K562 (cell line): ENCODE results near the gene PDGFA. TPM values are rescaled to one million over a fixed set of nuclear protein-coding genes. Genes with fewer than 3 reads are reported as not detected.

Experiments
- ATAC-seq: fragments of 200-7000 bp; cut with Tn5 transposase; 3 replicates; pipeline ENCODE4 v1.9.1; 2020; ENCODE audit warnings: moderate library complexity
- BruUV-seq: library from RNA; stranded (reverse); fragments of 400-500 nt; replicated peaks from 2 replicates; lab custom pipeline; 2021; lab: Mats Ljungman, UMichigan
- CTCF ChIA-PET: fragments of 300-600 bp; formaldehyde crosslinking; extraction: SDS; loops from one replicate; lab custom pipeline; 2021; ENCODE audit warnings: low intra/inter-chr PET ratio; lab: Yijun Ruan, JAX
- POLR2A ChIA-PET: fragments of 300-600, 350-650 bp; sonication (Branson Sonifier 250); formaldehyde crosslinking; extraction: SDS; loops from one replicate; lab custom pipeline; 2021; ENCODE audit warnings: antibody characterized with exemption, inconsistent platforms; lab: Yijun Ruan, JAX
- DNase-seq, 4 experiments: peaks; one replicate each; pipeline versions ENCODE4 v3.0.0 to v3.0.0-alpha.2; 2011 to 2018; ENCODE audit warnings: low spot score in 3 of 4, mixed read lengths in 3 of 4; ENCODE audit errors: extremely low read depth in 1 of 4
- FAIRE-seq: peaks from 2 replicates; lab custom pipeline; 2011; peaks lifted over from hg19 to GRCh38; lab: Jason Lieb, UNC
- H2AFZ ChIP-seq: 2 replicates; pipeline ENCODE4 v1.6.0; 2011; ENCODE audit warnings: low read depth, low read length, control low read depth, inconsistent platforms
- H3K27ac ChIP-seq: fragments of 200-600 bp; 3 replicates; pipeline ENCODE4 v1.8.0; 2011; ENCODE audit warnings: low read depth, mild to moderate bottlenecking, control low read depth, inconsistent platforms, low read length, moderate library complexity, mixed read lengths; ENCODE audit errors: extremely low read depth
- H3K27me3 ChIP-seq, 2 experiments: fragments of 300-600 bp in 1 of 2; 2 replicates in 1 of 2; 3 replicates in 1 of 2; pipeline versions ENCODE4 v1.6.0 to v1.8.0; 2011; ENCODE audit warnings: inconsistent platforms in 2 of 2, low read length in 2 of 2, mild to moderate bottlenecking in 1 of 2, mixed read lengths in 1 of 2, moderate library complexity in 1 of 2; ENCODE audit not compliant: control insufficient read depth in 2 of 2, insufficient read depth in 2 of 2
- H3K36me3 ChIP-seq: fragments of 300-600 bp; 3 replicates; pipeline ENCODE4 v1.8.0; 2011; ENCODE audit warnings: mild to moderate bottlenecking, low read length, inconsistent platforms; ENCODE audit not compliant: control insufficient read depth, insufficient read depth
- H3K4me1 ChIP-seq, 2 experiments: fragments of 200-600 bp in 1 of 2; replicated peaks in 1 of 2; 2 replicates in 1 of 2; 3 replicates in 1 of 2; pipeline versions ENCODE4 v1.5.1 to v1.8.0; 2011; ENCODE audit warnings: inconsistent platforms in 2 of 2, low read length in 2 of 2, mild to moderate bottlenecking in 1 of 2, mixed read lengths in 1 of 2, moderate library complexity in 1 of 2; ENCODE audit not compliant: control insufficient read depth in 2 of 2, insufficient read depth in 2 of 2
- H3K4me2 ChIP-seq: 2 replicates; pipeline ENCODE4 v1.6.1; 2011; ENCODE audit warnings: low read length, control low read depth, inconsistent platforms, mixed read lengths; ENCODE audit not compliant: insufficient read depth
- H3K4me3 ChIP-seq: fragments of 200-600 bp; sonication (generic), shearing (Covaris generic); 2 replicates; pipeline ENCODE4 v1.5.1; 2016; ENCODE audit warnings: control low read depth, inconsistent platforms
- H3K79me2 ChIP-seq: fragments of 200-600 bp; 3 replicates; pipeline ENCODE4 v1.8.0; 2011; ENCODE audit warnings: low read length, inconsistent platforms; ENCODE audit not compliant: control insufficient read depth, insufficient read depth
- H3K9ac ChIP-seq, 2 experiments: 2 replicates each; pipeline versions ENCODE4 v1.6.0 to v1.6.1; 2011; ENCODE audit warnings: low read depth in 2 of 2, low read length in 2 of 2, control low read depth in 1 of 2, inconsistent platforms in 1 of 2, mild to moderate bottlenecking in 1 of 2, mixed read lengths in 1 of 2; ENCODE audit not compliant: insufficient read depth in 1 of 2
- H3K9me1 ChIP-seq: one replicate; pipeline ENCODE4 v1.6.0; 2011; ENCODE audit warnings: inconsistent platforms, mild to moderate bottlenecking, low read length, moderate library complexity; ENCODE audit not compliant: control insufficient read depth, insufficient read depth
- H3K9me3 ChIP-seq: replicated peaks from 2 replicates; pipeline ENCODE4 v1.5.1; 2011; ENCODE audit warnings: low read depth, low read length, inconsistent platforms; ENCODE audit not compliant: control insufficient read depth, insufficient read depth
- H4K20me1 ChIP-seq: replicated peaks from 2 replicates; pipeline ENCODE4 v1.6.1; 2011; ENCODE audit warnings: low read length, inconsistent platforms, mixed read lengths; ENCODE audit not compliant: control insufficient read depth, insufficient read depth
- PTTG1 ChIP-seq: fragments of 450-650 bp; IDR thresholded peaks from 2 replicates; pipeline ENCODE4 v1.6.1; 2016; ENCODE audit warnings: low read depth, mild to moderate bottlenecking, missing genetic modification characterization, missing compliant biosample characterization
- whole genome bisulfite sequencing: fragments of 100-300 bp; shearing (Covaris generic); methylation state at CpG from one replicate; pipeline ENCODE4 v1.1.6; 2016; ENCODE audit warnings: low coverage, mixed read lengths; ENCODE audit not compliant: insufficient coverage; ENCODE audit errors: missing lambda C conversion rate; 5-methylcytosine and 5-hydroxymethylcytosine counted together
- in situ Hi-C: fragments of 300-500 bp; cut with MboI; formaldehyde crosslinking; loops from 4 replicates; pipeline ENCODE4 v1.15.0; 2018; ENCODE audit warnings: inconsistent platforms, mixed read lengths
- intact Hi-C: fragments of 100-400 bp; cut with micrococcal nuclease; formaldehyde crosslinking; loops from 2 replicates; pipeline ENCODE4 v1.14.2; 2022
- polyA plus RNA-seq, 8 experiments: library from polyadenylated mRNA; depleted of rRNA in 4 of 8; stranded (reverse) in 5 of 8; unstranded in 3 of 8; fragments of >200 nt; fragmentation: Nextera tagmentation in 2 of 8; fragmentation: Illumina TruSeq in 1 of 8; extraction: Ambion mirVana in 2 of 8; extraction: Trizol in 1 of 8; gene quantifications; 2 replicates each; pipeline versions ENCODE4 v1.2.1 to v1.2.3, GENCODE V29; 2011 to 2014; ENCODE audit warnings: inconsistent platforms in 1 of 8, missing spikeins in 1 of 8
- total RNA-seq, 7 experiments: library from RNA; depleted of rRNA in 6 of 7; stranded (reverse); fragments of >200 nt in 6 of 7; fragmentation: Illumina TruSeq in 2 of 7; extraction: Trizol in 2 of 7; gene quantifications; 2 replicates each; pipeline versions ENCODE4 v1.2.1 to v1.2.3, GENCODE V29; 2011 to 2021; ENCODE audit warnings: low replicate concordance in 1 of 7
- TF ChIP-seq, protein P1 (sequence below): fragments of 450-650 bp; IDR thresholded peaks from 2 replicates; pipeline ENCODE4 v1.6.1; 2017; ENCODE audit warnings: antibody characterized with exemption, mild to moderate bottlenecking
- TF ChIP-seq, protein P2 (sequence below), 3 experiments: fragments of 200-800 bp in 1 of 3; sonication (Bioruptor generic) in 1 of 3; sonication (generic) in 1 of 3; formaldehyde crosslinking in 1 of 3; IDR thresholded peaks; 2 replicates each; pipeline versions ENCODE4 v1.6.1 to v1.8.0; 2016 to 2022; ENCODE audit warnings: mild to moderate bottlenecking in 2 of 3, missing compliant biosample characterization in 2 of 3, missing genetic modification characterization in 2 of 3, missing genetic modification reagents in 1 of 3

Gene PDGFA
- total and polyA plus RNA-seq, 9 of the 15 experiments (the other 6 are each of a cell fraction or from before 2014, with no cell fraction given), result 2.5 to 10.2 (median 4.6) TPM

DNA sequence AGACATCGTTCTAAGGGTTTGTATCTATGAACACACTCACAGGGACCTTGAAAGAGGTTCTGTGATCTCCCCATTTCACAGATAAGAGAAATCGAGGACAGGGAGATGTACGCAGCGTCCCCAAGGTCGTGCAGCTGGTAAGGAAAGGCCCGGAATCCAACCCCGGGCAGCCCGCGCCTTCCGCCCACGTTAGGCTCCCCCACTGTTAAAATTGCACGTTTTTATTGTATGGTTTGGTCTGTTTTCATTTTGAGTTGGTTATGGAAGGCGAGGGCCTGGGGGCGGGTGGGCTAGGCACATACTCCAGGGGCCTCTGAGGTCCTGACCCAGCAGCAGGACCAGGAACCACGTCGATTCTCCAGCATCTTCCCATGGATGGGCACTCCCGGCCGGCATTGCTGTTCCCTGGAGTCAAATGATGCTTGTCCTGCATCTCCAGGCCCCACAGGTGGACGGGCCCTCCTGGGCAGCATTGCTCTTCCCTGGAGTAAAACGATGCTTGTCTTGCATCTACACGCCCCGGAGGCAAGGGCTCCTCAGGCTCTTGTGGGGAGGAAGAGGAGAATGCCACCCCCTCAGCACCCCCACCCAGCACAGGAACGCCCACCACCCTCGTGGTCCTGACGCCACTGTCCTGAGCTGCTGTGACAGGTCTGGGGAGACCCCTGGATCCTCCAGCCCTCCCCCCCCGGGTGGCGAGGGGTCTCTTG lies 65.9 kb downstream of the PDGFA start (continued):
- TF ChIP-seq, protein P1, sequence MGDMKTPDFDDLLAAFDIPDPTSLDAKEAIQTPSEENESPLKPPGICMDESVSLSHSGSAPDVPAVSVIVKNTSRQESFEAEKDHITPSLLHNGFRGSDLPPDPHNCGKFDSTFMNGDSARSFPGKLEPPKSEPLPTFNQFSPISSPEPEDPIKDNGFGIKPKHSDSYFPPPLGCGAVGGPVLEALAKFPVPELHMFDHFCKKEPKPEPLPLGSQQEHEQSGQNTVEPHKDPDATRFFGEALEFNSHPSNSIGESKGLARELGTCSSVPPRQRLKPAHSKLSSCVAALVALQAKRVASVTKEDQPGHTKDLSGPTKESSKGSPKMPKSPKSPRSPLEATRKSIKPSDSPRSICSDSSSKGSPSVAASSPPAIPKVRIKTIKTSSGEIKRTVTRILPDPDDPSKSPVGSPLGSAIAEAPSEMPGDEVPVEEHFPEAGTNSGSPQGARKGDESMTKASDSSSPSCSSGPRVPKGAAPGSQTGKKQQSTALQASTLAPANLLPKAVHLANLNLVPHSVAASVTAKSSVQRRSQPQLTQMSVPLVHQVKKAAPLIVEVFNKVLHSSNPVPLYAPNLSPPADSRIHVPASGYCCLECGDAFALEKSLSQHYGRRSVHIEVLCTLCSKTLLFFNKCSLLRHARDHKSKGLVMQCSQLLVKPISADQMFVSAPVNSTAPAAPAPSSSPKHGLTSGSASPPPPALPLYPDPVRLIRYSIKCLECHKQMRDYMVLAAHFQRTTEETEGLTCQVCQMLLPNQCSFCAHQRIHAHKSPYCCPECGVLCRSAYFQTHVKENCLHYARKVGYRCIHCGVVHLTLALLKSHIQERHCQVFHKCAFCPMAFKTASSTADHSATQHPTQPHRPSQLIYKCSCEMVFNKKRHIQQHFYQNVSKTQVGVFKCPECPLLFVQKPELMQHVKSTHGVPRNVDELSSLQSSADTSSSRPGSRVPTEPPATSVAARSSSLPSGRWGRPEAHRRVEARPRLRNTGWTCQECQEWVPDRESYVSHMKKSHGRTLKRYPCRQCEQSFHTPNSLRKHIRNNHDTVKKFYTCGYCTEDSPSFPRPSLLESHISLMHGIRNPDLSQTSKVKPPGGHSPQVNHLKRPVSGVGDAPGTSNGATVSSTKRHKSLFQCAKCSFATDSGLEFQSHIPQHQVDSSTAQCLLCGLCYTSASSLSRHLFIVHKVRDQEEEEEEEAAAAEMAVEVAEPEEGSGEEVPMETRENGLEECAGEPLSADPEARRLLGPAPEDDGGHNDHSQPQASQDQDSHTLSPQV, result no peak

DNA sequence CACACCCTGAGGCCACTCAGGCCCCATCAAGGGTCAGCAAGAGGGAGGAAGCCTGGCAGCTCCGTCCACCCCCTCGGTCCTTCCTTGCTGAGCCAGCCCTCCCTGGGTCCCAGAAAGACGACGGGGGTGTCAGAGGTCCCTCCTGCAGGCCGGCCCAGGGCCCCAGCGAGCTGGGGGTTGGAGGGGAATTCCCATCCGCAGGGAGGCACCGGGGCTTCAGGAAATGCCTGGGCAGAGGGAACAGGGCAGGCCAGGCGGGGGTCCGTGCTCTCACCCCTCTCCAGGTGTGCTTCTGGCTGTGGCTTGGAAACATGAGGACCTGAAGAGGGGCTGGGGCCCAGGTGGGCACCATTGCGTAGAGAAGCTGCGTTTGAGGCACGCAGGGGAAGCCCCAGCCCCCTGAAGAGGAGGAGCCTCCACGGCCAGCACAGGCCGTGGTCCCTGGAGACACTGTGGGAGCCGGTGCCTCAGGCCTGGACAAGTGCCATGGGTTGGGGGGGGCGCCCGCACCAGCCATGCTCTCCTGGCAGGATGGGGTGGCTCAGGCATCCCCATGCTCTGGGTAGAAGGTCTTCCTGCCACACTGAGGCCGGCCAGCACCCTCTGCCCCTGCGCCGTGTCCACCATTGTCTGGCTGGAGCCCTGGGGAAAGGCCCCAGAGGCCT lies 66.7 kb downstream of the PDGFA start:
- H3K36me3 ChIP-seq, result no peaks in the 10 kb centered on the region
- peaks cover 3 to 28% of the 10 kb centered on the region in 2 experiments; a peak in 3 of 5 replicates for H3K27me3 ChIP-seq
- no peak overlapping the region for H3K4me3 ChIP-seq
- WGBS, result 23% methylated on average over 13 of the region's 21 CpGs
- POLR2A ChIA-PET, result interaction anchor here (0.6 kb wide), 2 partner anchors 19 to 186 kb away, joined by 3 read pairs; no protein-coding TSS in a partner anchor
- H3K9ac ChIP-seq, result peak overlapping the region in 1 of 2 experiments; percentile 26; a peak in 1 of 4 replicates
- H3K9me3 ChIP-seq, result no peaks in the 10 kb centered on the region
- in situ Hi-C loops (no loop called here), intact Hi-C loops (no loop called here)
- TF ChIP-seq, protein P2, sequence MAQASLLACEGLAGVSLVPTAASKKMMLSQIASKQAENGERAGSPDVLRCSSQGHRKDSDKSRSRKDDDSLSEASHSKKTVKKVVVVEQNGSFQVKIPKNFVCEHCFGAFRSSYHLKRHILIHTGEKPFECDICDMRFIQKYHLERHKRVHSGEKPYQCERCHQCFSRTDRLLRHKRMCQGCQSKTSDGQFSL (CRISPR knock-in tag; IDR thresholded peaks at IDR 0.05), result peak; percentile 71; the same call in 1 of the 2 replicates
- TF ChIP-seq, protein P2 (tag; IDR thresholded peaks at IDR 0.05), result no peak
- no peak for TF ChIP-seq PTTG1
- no peaks in the 10 kb centered on the region for H3K79me2 ChIP-seq
- H3K9me1 ChIP-seq, result no peaks in the 10 kb centered on the region
- ATAC-seq, result no peak
- BruUV-seq, result no TSS peak
- H4K20me1 ChIP-seq, result no peaks in the 10 kb centered on the region
- no peak overlapping the region for H3K27ac ChIP-seq
- H2AFZ ChIP-seq, result no peak overlapping the region
- no peak for FAIRE-seq
- CTCF ChIA-PET, result no interaction called here
- peaks cover 0 to 50% of the 10 kb centered on the region in 2 experiments; a peak in 4 of 5 replicates for H3K4me1 ChIP-seq
- DNase-seq, result no peak
- no peak overlapping the region for H3K4me2 ChIP-seq
